K562 (cell line): ENCODE measurements around the gene UBE2L5. TPM values are rescaled to one million over a fixed set of nuclear protein-coding genes. Genes with fewer than 3 reads are reported as not detected.

Source experiments
- CHD1 ChIP-seq: fragments of 200-600 bp; sonication (generic); IDR thresholded peaks from one replicate; pipeline ENCODE4 v1.6.1; 2012; ENCODE audit warnings: mild to moderate bottlenecking, moderate library complexity, low read length, inconsistent platforms
- CREM ChIP-seq: IDR thresholded peaks from 2 replicates; pipeline ENCODE4 v1.6.1; 2014; ENCODE audit warnings: antibody characterized with exemption, low read depth
- DPF2 ChIP-seq: fragments of 450-650 bp; IDR thresholded peaks from 2 replicates; pipeline ENCODE4 v1.6.1; 2016
- EGR1 ChIP-seq: fragments of 450-650 bp; conservative IDR thresholded peaks from 2 replicates; pipeline ENCODE4 v1.6.1; 2017; ENCODE audit warnings: mild to moderate bottlenecking
- ETV6 ChIP-seq, 3 experiments: fragments of 150-350 bp in 1 of 3; sonication (generic) in 1 of 3; formaldehyde crosslinking in 1 of 3; IDR thresholded peaks; 2 replicates each; pipeline versions ENCODE4 v1.6.1 to v1.8.0; 2014 to 2022; ENCODE audit warnings: borderline replicate concordance in 2 of 3, low read depth in 2 of 3, antibody characterized with exemption in 1 of 3, low read length in 1 of 3, mild to moderate bottlenecking in 1 of 3, missing genetic modification reagents in 1 of 3
- FOXP1 ChIP-seq: sonication (generic); formaldehyde crosslinking; IDR thresholded peaks from 2 replicates; pipeline ENCODE4 v1.8.0; 2022; ENCODE audit warnings: mild to moderate bottlenecking, missing genetic modification reagents
- MEF2A ChIP-seq: IDR thresholded peaks from 2 replicates; pipeline ENCODE4 v1.6.1; 2011; ENCODE audit warnings: low read depth, mild to moderate bottlenecking, low read length, moderate library complexity; ENCODE audit not compliant: control insufficient read depth
- RBFOX2 ChIP-seq: fragments of 200-400 bp; formaldehyde crosslinking; IDR thresholded peaks from 2 replicates; pipeline ENCODE4 v1.6.1; 2017; ENCODE audit warnings: low read depth, mild to moderate bottlenecking, low read length, moderate library complexity
- ZNF431 ChIP-seq: sonication (generic); formaldehyde crosslinking; IDR thresholded peaks from 2 replicates; pipeline ENCODE4 v1.8.0; 2022; ENCODE audit warnings: mild to moderate bottlenecking, missing genetic modification reagents
- polyA plus RNA-seq, 8 experiments: library from polyadenylated mRNA; depleted of rRNA in 4 of 8; stranded (reverse) in 5 of 8; unstranded in 3 of 8; fragments of >200 nt; fragmentation: Nextera tagmentation in 2 of 8; fragmentation: Illumina TruSeq in 1 of 8; extraction: Ambion mirVana in 2 of 8; extraction: Trizol in 1 of 8; gene quantifications; 2 replicates each; pipeline versions ENCODE4 v1.2.1 to v1.2.3, GENCODE V29; 2011 to 2014; ENCODE audit warnings: inconsistent platforms in 1 of 8, missing spikeins in 1 of 8
- total RNA-seq, 7 experiments: library from RNA; depleted of rRNA in 6 of 7; stranded (reverse); fragments of >200 nt in 6 of 7; fragmentation: Illumina TruSeq in 2 of 7; extraction: Trizol in 2 of 7; gene quantifications; 2 replicates each; pipeline versions ENCODE4 v1.2.1 to v1.2.3, GENCODE V29; 2011 to 2021; ENCODE audit warnings: low replicate concordance in 1 of 7
- TF ChIP-seq, protein P1 (sequence below), 2 experiments: fragments of 450-650 bp; IDR thresholded peaks; 2 replicates each; pipeline ENCODE4 v1.6.1; 2018; ENCODE audit warnings: mild to moderate bottlenecking in 2 of 2, low read depth in 1 of 2; ENCODE audit not compliant: partially characterized antibody in 2 of 2
- TF ChIP-seq, protein P2 (sequence below), 2 experiments: fragments of 450-650 bp; conservative IDR thresholded peaks; 2 replicates each; pipeline ENCODE4 v1.6.1; 2017; ENCODE audit warnings: mild to moderate bottlenecking in 2 of 2, moderate library complexity in 2 of 2
- TF ChIP-seq, protein P3 (sequence below): sonication (generic); formaldehyde crosslinking; IDR thresholded peaks from 2 replicates; pipeline ENCODE4 v1.8.0; 2022; ENCODE audit warnings: missing genetic modification reagents, mild to moderate bottlenecking, moderate library complexity, borderline replicate concordance
- TF ChIP-seq, protein P4 (sequence below): sonication (generic); formaldehyde crosslinking; IDR thresholded peaks from 2 replicates; pipeline ENCODE4 v1.8.0; 2023; ENCODE audit warnings: missing genetic modification reagents, mild to moderate bottlenecking, borderline replicate concordance

Gene UBE2L5
- total and polyA plus RNA-seq, 9 of the 15 experiments (the other 6 are each of a cell fraction or from before 2014, with no cell fraction given): 0.22 to 1.5 (median 0.86) TPM; not detected in 6

DNA sequence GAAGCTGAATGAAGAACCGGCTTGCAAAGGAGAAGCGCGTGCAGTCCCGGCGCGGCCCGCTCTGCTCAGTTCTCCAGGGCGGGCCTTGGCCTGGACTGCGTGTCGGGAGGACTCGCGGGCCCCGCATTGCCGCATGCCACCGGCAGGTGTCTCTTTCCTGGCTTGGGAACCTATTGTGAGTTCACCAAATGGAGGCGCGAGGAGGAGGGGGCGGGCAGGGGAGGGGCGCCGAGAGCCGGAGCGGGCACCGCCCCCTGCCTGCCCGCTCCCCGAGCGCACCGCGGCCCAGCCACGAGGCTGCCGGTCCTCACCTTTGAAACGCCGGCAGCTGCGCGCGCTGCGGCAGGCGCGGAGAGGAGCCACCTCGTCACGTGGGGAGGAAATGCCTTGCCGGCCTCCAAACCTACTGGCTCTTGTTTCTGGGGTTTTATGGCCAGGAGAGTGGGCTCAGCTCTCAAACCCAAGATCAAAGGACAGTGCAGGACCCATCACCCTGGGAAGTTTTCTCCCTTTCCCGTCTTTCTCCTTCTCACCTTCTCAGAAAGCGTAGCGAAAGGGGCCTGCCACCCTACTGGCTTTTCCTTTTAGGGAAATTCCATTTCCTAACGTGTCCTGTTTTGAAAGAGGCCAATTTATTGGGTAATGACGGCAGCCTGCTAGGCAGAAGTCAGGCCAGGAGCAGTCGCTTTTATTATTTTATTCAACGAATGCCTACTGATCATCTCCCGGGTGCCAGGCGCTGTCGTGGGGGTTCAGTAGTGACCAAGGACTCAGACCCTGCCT is 13.8 kb upstream of the UBE2L5 start (continued):
- TF ChIP-seq, protein P1, sequence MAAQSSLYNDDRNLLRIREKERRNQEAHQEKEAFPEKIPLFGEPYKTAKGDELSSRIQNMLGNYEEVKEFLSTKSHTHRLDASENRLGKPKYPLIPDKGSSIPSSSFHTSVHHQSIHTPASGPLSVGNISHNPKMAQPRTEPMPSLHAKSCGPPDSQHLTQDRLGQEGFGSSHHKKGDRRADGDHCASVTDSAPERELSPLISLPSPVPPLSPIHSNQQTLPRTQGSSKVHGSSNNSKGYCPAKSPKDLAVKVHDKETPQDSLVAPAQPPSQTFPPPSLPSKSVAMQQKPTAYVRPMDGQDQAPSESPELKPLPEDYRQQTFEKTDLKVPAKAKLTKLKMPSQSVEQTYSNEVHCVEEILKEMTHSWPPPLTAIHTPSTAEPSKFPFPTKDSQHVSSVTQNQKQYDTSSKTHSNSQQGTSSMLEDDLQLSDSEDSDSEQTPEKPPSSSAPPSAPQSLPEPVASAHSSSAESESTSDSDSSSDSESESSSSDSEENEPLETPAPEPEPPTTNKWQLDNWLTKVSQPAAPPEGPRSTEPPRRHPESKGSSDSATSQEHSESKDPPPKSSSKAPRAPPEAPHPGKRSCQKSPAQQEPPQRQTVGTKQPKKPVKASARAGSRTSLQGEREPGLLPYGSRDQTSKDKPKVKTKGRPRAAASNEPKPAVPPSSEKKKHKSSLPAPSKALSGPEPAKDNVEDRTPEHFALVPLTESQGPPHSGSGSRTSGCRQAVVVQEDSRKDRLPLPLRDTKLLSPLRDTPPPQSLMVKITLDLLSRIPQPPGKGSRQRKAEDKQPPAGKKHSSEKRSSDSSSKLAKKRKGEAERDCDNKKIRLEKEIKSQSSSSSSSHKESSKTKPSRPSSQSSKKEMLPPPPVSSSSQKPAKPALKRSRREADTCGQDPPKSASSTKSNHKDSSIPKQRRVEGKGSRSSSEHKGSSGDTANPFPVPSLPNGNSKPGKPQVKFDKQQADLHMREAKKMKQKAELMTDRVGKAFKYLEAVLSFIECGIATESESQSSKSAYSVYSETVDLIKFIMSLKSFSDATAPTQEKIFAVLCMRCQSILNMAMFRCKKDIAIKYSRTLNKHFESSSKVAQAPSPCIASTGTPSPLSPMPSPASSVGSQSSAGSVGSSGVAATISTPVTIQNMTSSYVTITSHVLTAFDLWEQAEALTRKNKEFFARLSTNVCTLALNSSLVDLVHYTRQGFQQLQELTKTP (IDR thresholded peaks at IDR 0.05; ENCODE audit: low read depth in 1 of 2, partially characterized antibody in 2 of 2): no peak
- TF ChIP-seq RBFOX2 (peak; percentile 61), CHD1 (no peak), ZNF431 (CRISPR knock-in tag) (peak; percentile 89), DPF2 (no peak), ETV6 (IDR thresholded peaks at IDR 0.05; ENCODE audit: borderline replicate concordance in 1 of 2, low read depth in 2 of 2, low read length in 1 of 2) (no peak), ETV6 (CRISPR knock-in tag; IDR thresholded peaks at IDR 0.05; ENCODE audit: borderline replicate concordance) (peak; percentile 84; the same call in 1 of the 2 replicates), EGR1 (0 out of 2 replicates have a peak, but pooled peaks have one; percentile 12), MEF2A (no peak), CREM (no peak), FOXP1 (CRISPR knock-in tag) (peak; percentile 89; the same call in 1 of the 2 replicates)
- TF ChIP-seq, protein P2, sequence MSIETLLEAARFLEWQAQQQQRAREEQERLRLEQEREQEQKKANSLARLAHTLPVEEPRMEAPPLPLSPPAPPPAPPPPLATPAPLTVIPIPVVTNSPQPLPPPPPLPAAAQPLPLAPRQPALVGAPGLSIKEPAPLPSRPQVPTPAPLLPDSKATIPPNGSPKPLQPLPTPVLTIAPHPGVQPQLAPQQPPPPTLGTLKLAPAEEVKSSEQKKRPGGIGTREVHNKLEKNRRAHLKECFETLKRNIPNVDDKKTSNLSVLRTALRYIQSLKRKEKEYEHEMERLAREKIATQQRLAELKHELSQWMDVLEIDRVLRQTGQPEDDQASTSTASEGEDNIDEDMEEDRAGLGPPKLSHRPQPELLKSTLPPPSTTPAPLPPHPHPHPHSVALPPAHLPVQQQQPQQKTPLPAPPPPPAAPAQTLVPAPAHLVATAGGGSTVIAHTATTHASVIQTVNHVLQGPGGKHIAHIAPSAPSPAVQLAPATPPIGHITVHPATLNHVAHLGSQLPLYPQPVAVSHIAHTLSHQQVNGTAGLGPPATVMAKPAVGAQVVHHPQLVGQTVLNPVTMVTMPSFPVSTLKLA (conservative IDR thresholded peaks at IDR 0.05): peak; percentile 19 to 53; a peak in 2 of 4 replicates
- TF ChIP-seq, protein P3, sequence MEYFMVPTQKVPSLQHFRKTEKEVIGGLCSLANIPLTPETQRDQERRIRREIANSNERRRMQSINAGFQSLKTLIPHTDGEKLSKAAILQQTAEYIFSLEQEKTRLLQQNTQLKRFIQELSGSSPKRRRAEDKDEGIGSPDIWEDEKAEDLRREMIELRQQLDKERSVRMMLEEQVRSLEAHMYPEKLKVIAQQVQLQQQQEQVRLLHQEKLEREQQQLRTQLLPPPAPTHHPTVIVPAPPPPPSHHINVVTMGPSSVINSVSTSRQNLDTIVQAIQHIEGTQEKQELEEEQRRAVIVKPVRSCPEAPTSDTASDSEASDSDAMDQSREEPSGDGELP (CRISPR knock-in tag): peak; percentile 47; the same call in 1 of the 2 replicates
- TF ChIP-seq, protein P4, sequence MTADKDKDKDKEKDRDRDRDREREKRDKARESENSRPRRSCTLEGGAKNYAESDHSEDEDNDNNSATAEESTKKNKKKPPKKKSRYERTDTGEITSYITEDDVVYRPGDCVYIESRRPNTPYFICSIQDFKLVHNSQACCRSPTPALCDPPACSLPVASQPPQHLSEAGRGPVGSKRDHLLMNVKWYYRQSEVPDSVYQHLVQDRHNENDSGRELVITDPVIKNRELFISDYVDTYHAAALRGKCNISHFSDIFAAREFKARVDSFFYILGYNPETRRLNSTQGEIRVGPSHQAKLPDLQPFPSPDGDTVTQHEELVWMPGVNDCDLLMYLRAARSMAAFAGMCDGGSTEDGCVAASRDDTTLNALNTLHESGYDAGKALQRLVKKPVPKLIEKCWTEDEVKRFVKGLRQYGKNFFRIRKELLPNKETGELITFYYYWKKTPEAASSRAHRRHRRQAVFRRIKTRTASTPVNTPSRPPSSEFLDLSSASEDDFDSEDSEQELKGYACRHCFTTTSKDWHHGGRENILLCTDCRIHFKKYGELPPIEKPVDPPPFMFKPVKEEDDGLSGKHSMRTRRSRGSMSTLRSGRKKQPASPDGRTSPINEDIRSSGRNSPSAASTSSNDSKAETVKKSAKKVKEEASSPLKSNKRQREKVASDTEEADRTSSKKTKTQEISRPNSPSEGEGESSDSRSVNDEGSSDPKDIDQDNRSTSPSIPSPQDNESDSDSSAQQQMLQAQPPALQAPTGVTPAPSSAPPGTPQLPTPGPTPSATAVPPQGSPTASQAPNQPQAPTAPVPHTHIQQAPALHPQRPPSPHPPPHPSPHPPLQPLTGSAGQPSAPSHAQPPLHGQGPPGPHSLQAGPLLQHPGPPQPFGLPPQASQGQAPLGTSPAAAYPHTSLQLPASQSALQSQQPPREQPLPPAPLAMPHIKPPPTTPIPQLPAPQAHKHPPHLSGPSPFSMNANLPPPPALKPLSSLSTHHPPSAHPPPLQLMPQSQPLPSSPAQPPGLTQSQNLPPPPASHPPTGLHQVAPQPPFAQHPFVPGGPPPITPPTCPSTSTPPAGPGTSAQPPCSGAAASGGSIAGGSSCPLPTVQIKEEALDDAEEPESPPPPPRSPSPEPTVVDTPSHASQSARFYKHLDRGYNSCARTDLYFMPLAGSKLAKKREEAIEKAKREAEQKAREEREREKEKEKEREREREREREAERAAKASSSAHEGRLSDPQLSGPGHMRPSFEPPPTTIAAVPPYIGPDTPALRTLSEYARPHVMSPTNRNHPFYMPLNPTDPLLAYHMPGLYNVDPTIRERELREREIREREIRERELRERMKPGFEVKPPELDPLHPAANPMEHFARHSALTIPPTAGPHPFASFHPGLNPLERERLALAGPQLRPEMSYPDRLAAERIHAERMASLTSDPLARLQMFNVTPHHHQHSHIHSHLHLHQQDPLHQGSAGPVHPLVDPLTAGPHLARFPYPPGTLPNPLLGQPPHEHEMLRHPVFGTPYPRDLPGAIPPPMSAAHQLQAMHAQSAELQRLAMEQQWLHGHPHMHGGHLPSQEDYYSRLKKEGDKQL (CRISPR knock-in tag): 0 out of 2 replicates have a peak, but pooled peaks have one; percentile 52
